ENCODE data around the gene NETO2. TPM values are rescaled to one million over a fixed set of nuclear protein-coding genes. Genes with fewer than 3 reads are reported as not detected.

The NETO2 gene
- total RNA-seq, 6 donors from 2014 or later, result 1.0 to 13.7 (median 7.2) TPM

GRCh38 chr16:47134550-47134949 lies 9.2 kb downstream of the NETO2 start:
- WGBS, 2 donors, result 96 to 98% methylated on average over 4 of the region's 4 CpGs
- Histone ChIP-seq H3K36me3 (no peaks in the 10 kb centered on the region), H3K27me3 (no peaks in the 10 kb centered on the region), H3K9me3 (no peaks in the 10 kb centered on the region), H3K4me1 (no peaks in the 10 kb centered on the region), H3K4me3 (no peak overlapping the region), H3K27ac (no peak overlapping the region)
- no peak for DNase-seq
- no peak for ATAC-seq (ENCODE audit: low FRiP score in 2 of 2)
- TF ChIP-seq POLR2A (IDR thresholded peaks at IDR 0.05) (no peak), POLR2AphosphoS5 (IDR thresholded peaks at IDR 0.05) (no peak), EP300 (IDR thresholded peaks at IDR 0.05) (no peak), CTCF (IDR thresholded peaks at IDR 0.05) (no peak)

GRCh38 chr16:47132308-47132707 lies 11.4 kb downstream of the NETO2 start:
- Histone ChIP-seq H3K36me3 (no peaks in the 10 kb centered on the region), H3K9me3 (no peaks in the 10 kb centered on the region), H3K4me3 (no peak overlapping the region), H3K27me3 (no peaks in the 10 kb centered on the region), H3K4me1 (no peaks in the 10 kb centered on the region), H3K27ac (no peak overlapping the region)
- DNase-seq (no peak), ATAC-seq (ENCODE audit: low FRiP score in 2 of 2) (no peak)
- TF ChIP-seq CTCF (IDR thresholded peaks at IDR 0.05), result no peak
- TF ChIP-seq EP300 (IDR thresholded peaks at IDR 0.05), result no peak
- no peak for TF ChIP-seq POLR2A (IDR thresholded peaks at IDR 0.05)
- TF ChIP-seq POLR2AphosphoS5 (IDR thresholded peaks at IDR 0.05), result no peak

- Histone ChIP-seq H3K4me3 (no peak overlapping the region), H3K9me3 (no peaks in the 10 kb centered on the region), H3K27me3 (no peaks in the 10 kb centered on the region), H3K4me1 (no peaks in the 10 kb centered on the region), H3K36me3 (no peaks in the 10 kb centered on the region), H3K27ac (no peak overlapping the region)
- ATAC-seq (ENCODE audit: low FRiP score in 2 of 2) (no peak), DNase-seq (no peak)
- TF ChIP-seq CTCF (IDR thresholded peaks at IDR 0.05) (no peak), EP300 (IDR thresholded peaks at IDR 0.05) (no peak), POLR2AphosphoS5 (IDR thresholded peaks at IDR 0.05) (no peak), POLR2A (IDR thresholded peaks at IDR 0.05) (no peak)
- 76 to 89% methylated on average over 7 of the region's 7 CpGs for WGBS, 2 donors
Measured at GRCh38 chr16:47129755-47130435, 13.8 kb downstream of the NETO2 start.

GRCh38 chr16:47127541-47127940 lies 16.2 kb downstream of the NETO2 start:
- TF ChIP-seq CTCF (IDR thresholded peaks at IDR 0.05), result no peak
- TF ChIP-seq POLR2A (IDR thresholded peaks at IDR 0.05), result no peak
- no peak for TF ChIP-seq EP300 (IDR thresholded peaks at IDR 0.05)
- TF ChIP-seq POLR2AphosphoS5 (IDR thresholded peaks at IDR 0.05), result no peak
- no peak for ATAC-seq (ENCODE audit: low FRiP score in 2 of 2)
- Histone ChIP-seq H3K27ac (no peak overlapping the region), H3K27me3 (no peaks in the 10 kb centered on the region), H3K4me1 (no peaks in the 10 kb centered on the region), H3K9me3 (no peaks in the 10 kb centered on the region), H3K36me3 (no peaks in the 10 kb centered on the region), H3K4me3 (no peak overlapping the region)
- 92 to 96% methylated on average over 3 of the region's 3 CpGs for WGBS, 2 donors
- DNase-seq, result no peak

- H3K27me3 ChIP-seq, result no peaks in the 10 kb centered on the region
- DNase-seq, result no peak
- no peaks in the 10 kb centered on the region for H3K36me3 ChIP-seq
- no peak overlapping the region for H3K4me3 ChIP-seq
- TF ChIP-seq POLR2A (IDR thresholded peaks at IDR 0.05) (no peak), EP300 (IDR thresholded peaks at IDR 0.05) (no peak), CTCF (IDR thresholded peaks at IDR 0.05) (no peak), POLR2AphosphoS5 (IDR thresholded peaks at IDR 0.05) (no peak)
- no peaks in the 10 kb centered on the region for H3K9me3 ChIP-seq
- no peak for ATAC-seq (ENCODE audit: low FRiP score in 2 of 2)
- H3K4me1 ChIP-seq, result no peaks in the 10 kb centered on the region
- no peak overlapping the region for H3K27ac ChIP-seq
- 85 to 98% methylated on average over 4 of the region's 4 CpGs for WGBS, 2 donors
Measured at GRCh38 chr16:47125757-47126156, 18.0 kb downstream of the NETO2 start.

Measured in upper lobe of left lung (tissue), 6 donors.